CD4-positive, alpha-beta T cell treated with Interleukin-6 for 4 hours (primary cell): ENCODE results near the gene PMP22.
"Not testable (repeated sequence)": the region's sequence is repeated elsewhere in the genome, so short reads cannot be mapped to it uniquely, and the experiment has no call there.

ENCODE experiments used
- DNase-seq: peaks from one replicate; pipeline ENCODE4 v3.0.0-alpha.2; 2020; ENCODE audit warnings: mixed read lengths

PMP22 gene

DNA sequence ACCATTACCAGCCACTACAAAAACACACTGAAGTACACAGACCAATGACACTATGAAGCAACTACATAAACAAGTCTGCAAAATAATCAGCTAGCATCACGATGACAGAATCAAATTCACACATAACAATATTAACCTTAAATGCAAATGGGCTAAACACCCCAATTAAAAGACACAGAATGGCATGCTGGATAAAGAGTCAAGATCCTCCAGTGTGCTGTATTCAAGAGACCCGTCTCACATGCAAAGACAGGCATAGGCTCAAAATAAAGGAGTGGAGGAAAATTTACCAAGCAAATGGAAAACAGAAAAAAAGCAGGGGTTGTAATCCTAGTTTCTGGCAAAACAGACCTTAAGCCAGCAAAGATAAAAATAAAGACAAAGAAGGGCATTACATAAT, 64.6 kb downstream of the PMP22 start:
- DNase-seq = not testable (repeated sequence)

DNA sequence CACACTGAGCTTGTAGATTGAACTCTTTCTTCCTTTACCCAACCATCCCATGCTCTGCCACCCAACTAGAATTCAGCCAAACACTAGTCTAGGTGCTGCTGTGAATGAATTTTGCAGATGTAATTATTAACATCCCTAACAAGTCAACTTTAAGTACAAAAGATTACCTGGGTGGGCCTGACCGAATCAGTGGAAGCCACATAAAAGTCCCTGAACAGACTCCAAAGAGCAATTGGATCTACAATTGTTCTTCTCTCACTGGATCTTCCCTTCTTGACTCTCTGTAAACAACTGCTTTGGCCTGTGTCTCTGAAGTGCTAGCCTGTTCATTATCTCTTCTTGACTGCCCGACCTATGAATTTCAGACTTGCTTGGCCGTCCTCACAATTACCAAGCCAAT, 67.9 kb downstream of the PMP22 start:
- no peak for DNase-seq

DNA sequence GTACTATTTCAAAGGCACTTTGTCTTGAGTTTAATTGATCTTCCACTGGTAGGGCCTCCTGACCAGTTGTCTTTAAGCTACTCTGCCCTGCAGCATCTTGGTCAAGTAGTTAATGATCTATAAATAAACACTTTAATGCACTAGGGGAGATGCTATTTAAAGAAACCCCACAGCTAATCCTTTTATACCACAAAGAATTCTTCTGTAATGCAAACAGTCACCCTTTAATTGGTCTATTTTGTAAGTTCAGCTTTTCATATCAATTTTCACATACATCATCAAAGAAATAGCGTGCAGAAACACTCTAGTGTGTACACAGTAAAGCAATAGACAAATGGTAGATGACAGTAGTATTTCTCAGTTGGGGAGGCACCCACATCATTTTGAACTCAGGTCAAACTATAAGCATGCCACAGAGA, 70.3 kb downstream of the PMP22 start:
- no peak for DNase-seq

DNA sequence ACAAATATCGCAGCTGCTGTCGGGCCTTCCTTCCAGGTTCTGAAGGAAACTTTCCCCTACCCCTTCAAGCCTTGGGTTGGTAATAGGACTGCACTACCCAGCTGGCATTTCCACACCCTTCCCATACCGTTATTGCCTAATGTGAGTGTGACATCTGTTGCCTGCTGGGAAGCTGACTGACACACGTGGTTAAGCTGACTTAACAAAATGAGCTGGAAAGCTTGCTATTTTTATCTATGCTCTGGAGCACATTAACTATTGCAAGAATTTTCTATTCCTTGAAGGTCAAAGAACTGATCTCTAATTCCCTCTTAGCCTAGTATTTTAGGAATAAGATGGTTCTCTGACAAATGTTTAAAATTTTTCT, 79.5 kb downstream of the PMP22 start:
- DNase-seq = no peak

DNA sequence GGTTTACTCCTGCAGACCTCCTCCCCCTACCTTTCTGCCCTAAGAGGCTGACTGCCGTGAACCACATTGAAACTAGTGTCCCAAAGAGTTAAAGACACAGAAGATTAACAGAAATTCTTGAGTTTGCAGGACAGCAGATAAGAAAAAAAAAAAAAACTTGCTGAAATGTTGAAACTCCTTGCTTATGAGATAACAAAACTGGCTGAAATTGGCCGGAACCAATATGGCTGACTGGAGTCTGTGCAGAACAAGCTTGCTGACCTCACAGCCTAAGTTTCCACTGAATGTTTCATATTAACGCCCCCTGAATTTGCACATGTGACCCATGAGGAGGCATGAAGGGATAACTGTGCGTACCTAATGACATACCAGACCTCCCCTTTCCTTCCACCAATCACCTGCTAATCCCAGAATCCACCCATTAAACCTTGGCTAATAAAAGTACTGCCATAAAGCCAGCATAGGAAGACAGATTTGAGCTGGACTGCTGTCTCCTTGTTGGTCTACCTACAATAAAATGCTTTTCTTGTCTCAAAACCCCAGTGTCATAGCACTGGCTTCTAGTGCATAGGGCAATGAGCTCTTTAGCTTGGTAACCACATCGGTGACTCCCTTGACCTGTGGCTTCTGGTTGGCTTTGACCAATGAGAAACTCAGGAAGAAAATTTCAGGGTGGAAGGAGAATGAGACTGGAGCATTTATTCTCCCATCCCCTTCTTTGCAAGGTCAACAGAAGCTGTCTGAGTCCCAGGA, 80.1 kb downstream of the PMP22 start:
- no peak for DNase-seq

DNA sequence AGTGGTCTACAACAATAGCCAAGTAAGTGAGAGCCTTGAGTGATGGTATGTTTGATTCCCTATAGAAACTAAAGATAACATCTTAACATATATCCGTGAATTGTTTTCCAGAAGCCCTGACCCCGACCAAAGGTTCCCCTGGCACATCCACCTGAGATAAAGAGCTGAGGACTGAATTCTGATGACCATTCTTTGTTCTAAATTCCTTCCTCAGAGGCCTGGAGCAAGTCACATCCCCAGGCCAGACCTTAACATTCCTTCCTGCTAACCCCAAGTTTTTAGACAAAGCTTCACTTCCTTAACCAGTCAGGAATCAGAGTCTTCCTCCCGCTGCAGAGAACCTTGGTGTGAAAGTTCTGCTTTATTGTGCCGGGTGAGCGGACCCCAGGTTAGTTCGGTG, 83.3 kb downstream of the PMP22 start:
- DNase-seq = no peak

DNA sequence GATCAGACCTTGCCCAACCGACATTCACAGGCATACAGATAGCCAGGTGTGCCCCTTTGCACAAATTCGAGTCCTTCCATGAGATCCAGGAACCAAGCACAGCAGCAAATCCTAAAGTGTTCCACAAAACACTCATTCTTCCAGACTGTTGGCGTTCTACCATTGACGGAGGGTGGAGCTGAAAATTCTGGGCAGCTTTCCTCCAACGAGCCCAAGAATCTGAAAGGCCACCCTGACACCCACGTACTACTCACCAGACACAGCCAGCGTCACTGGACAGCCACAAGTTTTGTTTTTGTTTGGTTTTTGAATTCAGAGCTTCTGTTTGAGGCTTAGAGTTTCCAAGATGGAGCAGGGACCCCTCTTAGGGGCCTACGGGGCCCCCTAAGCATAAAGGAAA, 83.8 kb downstream of the PMP22 start:
- no peak for DNase-seq

DNA sequence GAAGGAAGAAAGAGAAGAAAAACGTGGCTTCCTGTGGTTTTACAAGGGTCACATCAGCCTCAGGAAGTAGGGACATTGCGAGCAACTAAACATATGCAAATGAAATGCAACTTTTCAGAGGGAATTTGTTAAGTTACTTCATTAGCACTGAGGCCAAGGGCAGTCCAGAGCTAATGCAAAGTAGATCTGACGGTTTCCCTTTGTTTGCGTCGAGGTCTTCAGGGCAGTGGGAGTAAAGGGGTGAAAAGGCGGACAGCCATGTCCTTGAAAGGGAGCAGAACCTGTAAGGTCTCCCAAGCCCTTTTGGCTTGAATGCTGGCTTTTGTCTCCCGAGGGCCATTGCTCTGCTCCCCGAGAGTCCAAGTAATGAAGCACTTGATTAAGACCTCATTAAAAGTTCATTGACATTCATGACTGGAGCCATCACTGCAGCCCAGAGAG, 85.0 kb downstream of the PMP22 start:
- DNase-seq = no peak
